HL-60/S4 (cell line): ENCODE measurements around the gene CUL1.

Experiments
- in situ Hi-C: fragments of 300-500 bp; cut with MboI; formaldehyde crosslinking; loops from 2 replicates; pipeline ENCODE4 v1.14.3; 2022; ENCODE audit warnings: low sequenced_read_pairs

CUL1 gene

DNA sequence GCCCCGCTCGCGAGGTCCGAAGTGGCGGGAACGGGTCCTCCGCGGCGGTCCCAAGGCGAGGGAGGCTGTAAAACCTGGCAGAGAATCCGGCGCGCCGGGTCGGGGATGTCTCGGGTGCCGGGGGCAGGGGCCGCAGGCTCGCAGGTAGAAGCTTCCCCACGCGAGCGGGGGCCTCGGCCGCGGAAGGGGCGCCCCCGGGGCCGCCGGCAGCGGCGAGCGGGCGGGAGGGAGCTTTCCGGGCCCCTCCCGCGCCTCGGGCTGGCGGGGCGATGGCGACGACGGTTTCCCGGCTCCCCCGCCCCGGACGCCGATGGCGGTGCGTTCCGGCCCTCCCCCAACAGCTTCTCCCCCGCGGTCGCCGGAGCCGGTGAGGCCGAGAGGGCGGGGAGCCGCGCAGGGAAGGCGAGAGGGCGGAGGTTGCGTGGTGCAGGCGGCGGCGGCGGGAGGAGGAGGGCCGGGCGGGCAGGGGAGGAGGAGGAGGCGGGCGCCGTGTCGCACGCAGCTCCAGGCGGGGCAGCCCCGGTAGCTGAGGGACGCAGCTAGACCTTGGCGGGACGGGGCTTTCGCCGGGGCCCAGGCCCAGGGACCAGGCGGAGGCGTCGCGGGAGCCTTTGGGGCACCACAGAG is at the start of gene CUL1:
Gene CUL1 (plus strand): TSS at position 507 of the 627 bp plus-strand sequence. CDS start 31,220 bp downstream, outside the sequence.
- in situ Hi-C loops, result no loop called here

DNA sequence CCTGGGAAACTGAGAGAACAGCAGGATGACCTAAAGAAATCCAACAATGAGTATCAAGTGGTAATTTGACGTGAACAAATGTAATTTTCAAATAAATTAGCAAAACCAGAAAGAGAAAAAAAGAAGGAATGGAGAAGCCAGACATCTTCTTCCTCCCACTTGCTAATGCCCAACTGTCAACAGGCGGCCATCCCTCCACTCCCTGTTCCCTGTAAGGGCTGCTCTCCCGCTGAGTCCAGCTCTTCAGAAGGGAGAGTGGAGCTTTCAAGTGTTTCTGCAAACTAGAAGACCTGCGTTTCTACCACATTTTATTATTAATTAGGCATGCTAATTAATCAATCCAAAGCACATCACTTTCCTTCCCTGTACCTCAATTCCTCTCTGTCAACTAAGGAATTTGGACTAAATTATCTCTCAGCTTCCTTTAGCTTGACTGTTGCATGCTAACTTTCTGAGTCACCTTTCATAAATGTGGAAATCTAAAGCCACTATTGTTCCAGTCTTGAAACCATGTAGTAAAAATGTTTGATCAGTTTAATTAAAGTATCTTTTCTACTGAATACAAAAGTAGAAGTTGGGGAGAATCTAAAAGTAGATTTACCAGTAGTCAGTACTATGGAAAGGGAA is 48.4 kb upstream of the CUL1 start:
- in situ Hi-C loops, result no loop called here

DNA sequence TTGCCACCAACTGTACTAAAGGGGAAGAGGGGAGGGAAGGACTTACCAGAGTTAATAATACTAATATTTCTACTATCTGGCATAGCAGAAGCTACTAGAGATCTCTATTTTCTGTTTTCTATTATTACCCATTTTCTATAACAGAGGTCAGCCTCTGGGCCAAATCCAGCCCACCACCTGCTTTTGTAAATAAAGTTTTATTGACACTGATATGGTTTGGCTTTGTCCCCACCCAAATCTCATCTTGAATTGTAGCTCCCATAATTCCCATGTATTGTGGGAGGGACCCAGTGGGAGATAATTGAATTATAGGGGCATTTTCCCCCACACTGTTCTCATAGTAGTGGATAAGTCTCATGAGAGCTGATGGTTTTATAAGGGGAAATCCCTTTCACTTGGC is 45.9 kb upstream of the CUL1 start:
- in situ Hi-C loops, result no loop called here

DNA sequence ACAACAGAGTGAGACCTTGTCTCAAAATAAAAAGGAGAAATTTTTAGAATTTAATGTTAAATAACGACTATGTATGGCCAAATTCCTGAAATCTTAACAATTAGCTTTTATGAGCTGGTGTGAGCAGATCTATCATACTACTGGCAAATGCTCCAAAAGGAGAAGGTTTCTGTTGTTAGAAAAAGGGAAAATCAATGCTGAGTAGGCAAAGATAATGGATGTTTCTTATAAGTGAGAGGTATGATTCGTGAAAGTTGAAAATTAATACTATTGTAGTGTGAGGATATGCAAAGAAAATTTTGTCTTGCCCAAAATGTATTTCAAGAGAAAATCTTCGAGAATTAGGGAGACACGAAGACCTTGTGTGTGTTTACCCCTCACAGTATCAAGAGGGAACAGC is 40.8 kb upstream of the CUL1 start:
- in situ Hi-C loops, result no loop called here

DNA sequence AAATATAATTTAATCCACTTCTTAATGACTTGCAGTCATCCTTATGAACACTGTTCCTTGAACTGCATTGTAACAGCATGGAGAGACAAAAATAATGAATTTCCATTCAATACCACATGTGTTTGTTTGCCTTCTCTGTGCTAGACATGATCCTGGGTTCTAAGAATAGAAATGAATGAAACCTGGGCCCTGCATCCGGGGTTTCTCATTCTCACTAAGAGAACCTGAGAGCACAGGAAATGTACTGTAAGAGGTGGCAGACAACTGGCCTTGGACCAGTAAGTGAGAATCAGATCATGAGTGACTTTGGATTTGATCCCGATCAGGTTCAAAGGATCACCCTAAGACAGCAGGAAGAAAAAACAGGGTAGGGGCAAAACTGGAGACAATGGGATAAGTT is 37.2 kb upstream of the CUL1 start:
- in situ Hi-C loops, result no loop called here

DNA sequence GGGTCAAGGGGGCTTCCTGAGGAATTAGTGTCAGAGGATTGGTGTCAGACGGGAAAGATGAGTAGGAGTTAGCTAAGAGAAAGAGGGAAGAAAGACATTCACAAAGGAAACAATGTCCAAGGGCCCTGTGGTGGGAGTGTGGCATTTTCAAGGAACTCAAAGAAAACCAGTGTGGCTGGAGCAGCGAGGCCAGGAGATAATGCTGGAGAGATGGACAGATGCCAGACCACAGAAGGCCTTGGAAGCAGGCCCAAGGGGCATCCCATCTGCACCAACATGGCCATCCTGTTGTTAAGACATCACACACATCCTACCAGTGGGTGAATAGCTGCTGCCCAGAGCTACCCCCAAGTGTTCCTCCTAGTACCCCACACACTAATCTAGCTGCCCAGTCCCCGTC is 36.1 kb upstream of the CUL1 start:
- in situ Hi-C loops, result no loop called here

DNA sequence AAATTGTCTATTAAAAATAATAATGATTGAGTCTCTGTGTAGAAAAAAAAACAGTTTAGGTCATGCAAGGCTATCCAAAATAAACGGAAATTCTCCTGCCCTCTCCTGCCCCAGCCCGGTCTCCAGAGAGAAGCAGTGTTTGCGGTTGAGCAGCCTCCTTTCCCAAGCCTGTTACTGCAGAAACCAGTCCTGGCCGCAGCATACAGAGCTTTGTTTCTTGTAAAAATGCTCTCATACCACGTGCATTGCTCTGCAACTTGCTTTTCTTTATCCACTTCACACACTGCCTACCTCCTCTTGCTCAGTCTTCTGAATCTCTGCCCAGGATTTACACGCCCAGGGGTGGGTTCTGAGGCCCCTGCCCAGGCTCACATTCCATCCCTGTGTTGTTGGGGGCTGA is 34.4 kb upstream of the CUL1 start:
- in situ Hi-C loops, result no loop called here

DNA sequence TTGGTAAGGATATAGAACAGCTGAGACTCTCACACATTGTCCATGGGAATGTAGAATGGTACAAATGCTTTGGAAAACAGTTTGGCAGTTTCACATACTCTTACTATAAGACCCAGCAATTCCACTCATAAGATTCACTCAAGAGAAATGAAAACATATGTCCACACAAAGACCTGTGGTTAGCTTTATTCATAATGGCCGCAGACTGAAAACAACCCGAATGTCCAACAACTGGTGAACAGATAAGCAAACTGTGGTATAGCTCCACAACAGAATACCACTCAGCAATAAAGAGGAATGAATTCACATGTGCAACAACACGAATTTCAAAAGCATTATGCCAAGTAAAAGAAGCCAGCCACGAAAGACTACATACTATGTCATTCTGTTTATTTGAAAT is 33.5 kb upstream of the CUL1 start:
- in situ Hi-C loops, result no loop called here

DNA sequence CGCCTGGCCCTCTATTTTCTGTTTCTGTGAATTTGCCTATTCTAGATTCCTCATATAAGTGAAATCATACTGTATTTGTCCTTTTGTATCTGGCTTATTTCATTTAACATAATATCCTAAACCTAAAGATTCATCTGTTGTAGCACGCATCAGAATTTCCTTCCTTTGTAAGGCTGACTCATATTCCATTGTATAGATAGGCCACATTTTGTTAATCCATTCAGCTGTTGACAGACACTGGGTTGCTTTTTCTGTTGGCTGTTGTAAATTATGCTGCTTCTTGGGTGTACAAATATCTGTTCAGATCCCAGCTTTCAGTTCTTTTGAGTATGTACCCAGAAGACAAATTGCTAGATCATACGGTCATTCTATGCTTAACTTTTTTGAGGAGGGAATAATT is 28.8 kb upstream of the CUL1 start:
- in situ Hi-C loops, result no loop called here

DNA sequence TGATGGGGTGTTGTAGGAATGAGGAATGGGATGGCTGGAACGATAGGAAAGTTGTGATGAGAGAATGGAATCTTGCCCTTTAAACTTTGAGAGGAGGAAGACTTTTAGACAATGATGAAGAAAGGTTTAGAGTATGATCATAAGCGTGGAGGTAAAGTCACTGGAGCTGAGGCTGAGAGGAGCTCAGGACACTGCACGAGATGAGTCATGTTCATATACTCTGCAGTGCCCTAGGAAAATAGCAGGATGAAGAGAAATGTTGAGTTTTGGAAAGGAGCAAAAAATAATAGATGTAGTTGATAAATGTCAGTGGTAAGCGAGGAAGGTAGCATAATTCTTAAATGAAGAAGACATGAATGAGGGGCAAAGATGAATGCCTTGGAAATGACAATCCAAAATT is 28.3 kb upstream of the CUL1 start:
- in situ Hi-C loops, result no loop called here

DNA sequence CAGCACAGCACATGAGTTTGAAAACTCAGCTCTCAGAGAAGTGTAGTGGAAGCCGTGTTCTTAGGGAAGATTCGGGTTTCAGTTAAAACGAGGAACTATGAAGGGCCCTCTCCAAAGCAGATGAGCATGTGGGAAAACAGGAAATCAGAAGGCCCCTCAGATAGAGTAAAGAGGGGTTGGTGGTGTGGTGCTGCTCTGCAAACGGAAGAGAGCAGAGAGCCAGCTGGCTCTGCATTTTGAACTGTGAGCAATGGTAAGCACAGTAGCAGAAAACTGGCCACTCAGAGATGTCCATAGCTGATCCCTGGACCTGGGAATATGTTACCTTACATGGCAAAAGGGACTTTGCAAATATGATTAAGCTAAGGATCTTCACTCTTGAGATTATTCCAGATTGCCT is 27.9 kb upstream of the CUL1 start:
- in situ Hi-C loops, result no loop called here

DNA sequence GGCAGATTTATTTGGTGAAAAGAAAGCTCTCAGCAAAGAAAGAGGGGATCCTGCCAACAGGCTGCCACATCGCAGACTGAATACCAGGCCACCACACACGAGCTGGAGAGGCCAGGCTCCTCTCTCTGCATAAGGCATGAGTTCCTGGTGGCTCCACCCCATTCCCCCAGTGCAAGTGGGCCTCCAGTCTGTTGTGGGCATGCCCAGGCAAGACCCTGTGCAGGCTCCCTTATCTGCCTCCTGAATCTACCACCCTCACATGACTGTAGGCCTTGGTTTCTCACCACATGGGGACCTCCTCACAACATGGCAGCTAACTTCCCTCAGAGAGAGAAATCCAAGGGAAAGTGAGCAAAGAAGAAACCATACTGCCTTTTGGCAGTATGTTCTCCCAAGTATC is 26.7 kb upstream of the CUL1 start:
- in situ Hi-C loops, result no loop called here

DNA sequence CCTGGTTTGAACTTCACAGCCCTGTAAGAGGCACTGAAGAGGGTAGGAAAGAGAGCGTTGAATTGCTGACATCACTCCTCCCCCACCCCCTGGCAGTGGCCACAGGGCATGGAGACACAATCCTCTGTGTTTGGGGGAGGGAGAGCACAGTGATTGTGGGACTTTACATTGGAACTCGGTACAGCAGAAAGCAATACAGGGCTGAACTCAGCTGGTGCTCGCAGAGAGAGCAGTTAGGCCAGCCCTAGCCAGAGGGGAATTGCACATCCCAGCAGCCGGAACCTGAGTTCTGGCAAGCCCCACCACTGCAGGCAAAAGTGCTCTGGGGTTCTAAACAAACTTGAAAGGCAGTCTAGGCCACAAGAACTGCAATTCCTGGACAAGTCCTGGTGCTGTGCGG is 24.0 kb upstream of the CUL1 start:
- in situ Hi-C loops, result no loop called here

DNA sequence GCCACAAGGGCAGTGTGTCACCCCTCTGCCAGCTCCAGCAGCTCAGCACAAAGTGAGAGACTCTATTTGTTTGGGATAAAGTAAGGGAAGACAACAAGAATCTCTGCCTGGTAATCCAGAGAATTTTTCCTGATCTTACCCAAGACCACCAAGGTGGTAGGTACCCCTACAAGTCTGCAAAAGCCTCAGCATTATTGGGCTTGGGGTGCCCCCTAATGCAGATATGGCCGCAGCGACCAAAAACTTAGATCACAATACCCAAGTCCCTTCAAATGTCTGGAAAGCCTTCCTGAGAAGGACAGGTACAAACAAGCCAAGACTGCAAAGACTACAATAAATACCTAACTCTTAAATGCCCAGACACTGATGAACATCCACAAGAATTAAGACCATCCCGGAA is 22.4 kb upstream of the CUL1 start:
- in situ Hi-C loops, result no loop called here

DNA sequence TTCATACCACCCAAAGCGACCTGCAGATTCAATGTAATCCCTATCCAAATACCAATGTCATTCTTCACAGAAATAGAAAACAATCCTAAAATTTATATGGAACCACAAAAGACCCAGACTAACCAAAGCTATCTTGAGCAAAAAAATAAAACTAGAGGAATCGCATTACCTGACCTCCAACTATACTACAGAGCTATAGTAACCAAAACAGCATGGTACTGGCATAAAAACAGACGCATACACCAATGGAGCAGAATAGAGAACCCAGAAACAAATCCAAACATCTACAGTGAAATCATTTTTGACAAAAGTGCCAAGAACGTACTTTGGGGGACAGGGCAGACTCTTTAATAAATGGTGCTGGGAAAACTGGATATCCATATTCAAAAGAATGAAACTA is 16.9 kb upstream of the CUL1 start:
- in situ Hi-C loops, result no loop called here

DNA sequence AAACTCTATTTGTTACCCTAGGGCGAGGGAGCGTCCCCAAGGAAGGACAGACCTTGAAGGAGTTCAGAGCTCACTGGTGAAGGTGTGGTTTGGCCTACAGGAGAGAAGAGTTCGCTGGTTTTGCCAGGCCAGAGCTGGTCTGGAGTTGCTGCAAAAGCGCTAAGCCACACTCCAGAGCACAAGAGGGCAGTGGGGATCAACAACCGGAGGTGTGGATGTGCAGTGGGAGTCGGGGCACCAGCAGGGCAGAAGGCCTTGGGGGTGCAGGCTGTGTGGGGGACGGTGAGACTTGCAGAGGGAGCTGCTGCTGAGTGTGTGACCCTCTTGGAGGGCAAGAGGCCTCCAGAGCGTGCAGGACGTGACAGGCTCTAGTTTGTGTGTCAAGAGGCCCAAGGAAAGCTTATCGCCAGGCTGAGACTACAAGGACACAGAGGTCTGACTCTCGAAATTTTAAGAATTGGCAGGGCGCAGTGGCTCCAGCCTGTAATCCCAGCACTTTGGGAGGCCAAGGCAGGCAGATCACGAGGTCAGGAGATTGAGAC is 14.3 kb upstream of the CUL1 start:
- in situ Hi-C loops, result no loop called here

DNA sequence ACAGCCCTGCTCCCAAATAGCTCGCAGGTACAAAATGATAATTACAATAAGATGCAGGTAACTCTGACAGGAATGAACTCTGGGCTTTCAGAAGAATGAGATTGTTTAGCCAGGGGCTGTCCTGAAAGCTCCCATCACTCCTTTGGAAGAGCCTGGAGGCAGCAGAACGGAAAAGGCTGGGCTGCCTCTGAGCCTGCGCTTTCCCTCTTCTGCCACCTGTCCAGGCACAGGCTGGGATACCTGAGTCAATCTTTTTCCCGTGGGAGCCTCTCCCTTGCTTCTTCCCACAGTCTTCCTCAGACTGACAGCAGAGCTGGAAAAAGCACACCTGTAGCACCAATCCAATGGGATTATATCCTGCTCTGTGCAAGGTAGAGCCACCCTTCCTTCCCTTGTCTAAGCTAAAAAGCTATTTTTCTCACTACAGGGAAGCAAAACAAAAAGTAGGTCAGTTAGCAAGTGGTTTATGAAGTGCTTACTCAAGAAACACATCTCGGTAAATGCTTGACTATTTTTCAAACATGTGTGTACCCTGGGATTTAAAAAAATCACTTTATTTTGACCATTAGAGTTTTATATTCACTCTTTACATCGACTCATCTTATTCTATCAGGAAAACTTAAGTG is 12.3 kb upstream of the CUL1 start:
- in situ Hi-C loops, result no loop called here

DNA sequence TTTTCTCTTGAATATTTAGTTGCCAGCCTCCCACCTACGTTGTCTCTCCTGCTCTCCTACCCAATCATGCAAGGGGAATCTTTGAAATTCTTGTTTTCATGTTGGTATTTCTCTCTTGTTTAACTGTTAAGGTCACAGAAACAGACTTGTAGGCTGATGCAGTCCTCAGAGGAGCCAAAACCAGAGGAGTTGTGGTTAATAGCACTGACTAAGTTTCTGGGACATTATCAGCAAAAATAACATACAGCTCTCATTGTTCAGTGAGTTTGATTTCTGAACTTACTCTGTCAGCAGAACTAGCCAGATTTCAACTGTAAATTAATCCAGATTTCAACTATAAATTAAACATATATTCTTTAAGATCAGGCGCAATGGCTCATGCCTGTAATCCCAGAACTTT is 11.1 kb upstream of the CUL1 start:
- in situ Hi-C loops, result no loop called here

DNA sequence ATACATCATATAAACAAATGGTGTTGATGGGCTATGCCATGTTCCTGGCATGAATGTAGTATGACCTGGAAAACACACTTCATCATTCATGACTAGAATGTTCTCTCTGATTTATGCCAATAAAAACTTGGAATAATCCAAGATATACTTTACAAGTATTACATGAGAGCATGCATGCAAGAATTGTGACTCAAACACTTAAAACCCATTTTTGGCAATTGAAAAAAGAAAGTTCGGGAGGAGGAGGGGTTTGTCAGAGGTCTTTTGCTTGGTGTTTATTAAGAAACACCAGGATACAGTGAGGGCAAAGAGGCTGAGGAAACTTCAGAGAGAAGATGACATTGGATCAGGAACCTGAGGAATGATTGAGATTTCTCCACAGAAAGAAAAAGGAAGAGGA is 10.2 kb upstream of the CUL1 start:
- in situ Hi-C loops, result no loop called here

DNA sequence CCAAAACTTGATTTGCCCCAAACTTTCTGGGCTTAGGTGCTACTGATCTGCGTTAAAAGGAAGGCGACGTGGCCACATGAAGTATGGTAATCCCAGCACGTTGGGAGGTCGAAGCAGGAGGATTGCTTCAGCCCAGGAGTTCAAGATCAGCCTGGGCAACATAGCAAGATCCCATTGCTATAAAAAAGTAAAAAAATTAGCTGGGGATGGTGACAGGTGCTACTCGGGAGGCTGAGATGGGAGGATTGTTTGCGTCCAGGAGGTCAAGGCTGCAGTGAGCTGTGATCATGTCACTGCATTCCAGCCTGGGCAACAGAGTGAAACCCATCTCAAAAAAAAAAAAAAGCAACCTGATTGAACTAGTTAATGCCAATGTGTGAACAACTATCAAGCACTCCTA is 5.1 kb upstream of the CUL1 start:
- in situ Hi-C loops, result no loop called here

DNA sequence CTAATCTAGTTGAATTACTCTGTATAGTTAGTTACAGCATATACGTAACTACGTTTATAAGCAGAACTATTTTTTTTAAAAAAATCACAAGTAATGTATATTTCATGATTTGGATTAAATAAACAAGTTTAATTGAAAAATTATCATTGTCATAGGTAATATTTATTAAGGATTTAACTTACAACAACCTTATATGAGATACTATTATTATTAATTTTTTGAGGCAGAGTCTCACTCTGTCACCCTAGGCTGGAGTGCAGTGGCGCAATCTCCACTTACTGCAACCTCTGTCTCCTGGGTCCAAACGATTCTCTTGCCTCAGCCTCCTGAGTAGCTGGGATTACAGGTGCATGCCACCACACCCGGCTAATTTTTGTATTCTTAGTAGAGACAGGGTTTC is 4.1 kb upstream of the CUL1 start:
- in situ Hi-C loops, result no loop called here

DNA sequence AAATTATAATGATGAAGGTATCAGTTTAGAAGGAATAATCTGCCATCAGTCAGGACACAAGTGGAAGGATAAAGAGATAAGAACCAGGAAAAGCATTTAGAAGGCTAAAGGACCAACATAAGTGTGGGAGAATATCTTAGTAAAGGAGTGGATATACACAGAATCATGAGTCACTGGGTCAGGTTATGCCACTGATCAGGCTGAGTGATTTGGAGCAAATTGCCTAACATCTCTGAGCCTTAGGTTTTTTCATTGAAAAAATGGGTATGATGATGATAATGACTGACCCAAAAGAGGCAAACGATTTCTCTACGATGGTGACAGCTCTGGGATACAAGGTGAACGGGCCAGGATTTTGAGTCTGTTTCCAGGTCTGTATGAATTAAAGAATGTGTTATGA is 2.8 kb upstream of the CUL1 start:
- in situ Hi-C loops, result no loop called here
